Stimulated activated CD8-positive, alpha-beta memory T cell treated with anti-CD3 and anti-CD28 coated beads, Interleukin-12 subunit alpha, Interleukin-12 subunit beta, amount 100 ng/mL, for 24 hours (primary cell): ENCODE data around the gene COMMD2.

Experiments used
- DNase-seq: peaks from one replicate; pipeline ENCODE4 v3.0.0-alpha.2; 2020; ENCODE audit errors: extremely low read depth

The COMMD2 gene

GRCh38 chr3:149763565-149764195 lies 11.4 kb upstream of the COMMD2 start:
- no peak for DNase-seq

- DNase-seq, result no peak
Measured at GRCh38 chr3:149753717-149754116, 1.4 kb upstream of the COMMD2 start.

- no peak for DNase-seq
Measured at GRCh38 chr3:149752788-149753136, 473 bp upstream of the COMMD2 start.

DNA sequence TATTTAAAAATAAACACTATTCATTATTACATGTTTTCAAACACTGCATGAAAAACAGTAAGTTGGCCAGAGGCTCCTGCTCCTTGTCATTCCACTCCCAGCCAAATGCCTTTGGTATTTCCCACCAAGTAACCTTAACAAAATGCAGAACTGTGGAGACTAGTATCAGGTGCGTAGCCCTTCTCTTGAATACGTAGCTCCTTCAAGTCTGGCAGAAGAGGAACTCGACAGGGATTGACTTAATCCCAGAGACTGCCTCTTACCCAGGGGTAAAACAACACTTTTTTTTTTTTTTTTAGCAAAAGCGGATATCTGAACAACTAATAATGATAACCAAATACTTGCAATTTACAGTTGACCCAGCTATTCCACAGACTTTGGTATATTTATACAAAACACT lies 738 bp downstream of the COMMD2 start:
- DNase-seq, result no peak

DNA sequence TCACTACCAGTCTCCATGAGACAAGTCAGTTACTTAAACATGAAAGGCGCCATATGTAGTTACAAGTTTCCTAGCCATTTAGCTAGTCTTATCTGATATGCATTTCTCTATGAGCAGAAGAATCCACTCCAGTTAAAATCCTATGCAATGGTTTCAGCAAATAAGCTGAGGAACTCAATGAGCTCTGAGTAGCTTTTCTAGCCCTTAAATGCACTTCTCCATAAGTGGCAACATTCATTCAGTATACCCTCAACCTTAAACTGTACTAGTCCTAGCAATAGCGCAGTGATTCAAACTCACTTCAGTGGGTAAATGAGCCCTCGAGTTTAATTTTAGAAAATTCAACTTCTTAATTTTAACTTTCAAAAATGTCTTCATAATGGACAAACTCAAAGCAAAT lies 7.7 kb downstream of the COMMD2 start:
- no peak for DNase-seq

DNA sequence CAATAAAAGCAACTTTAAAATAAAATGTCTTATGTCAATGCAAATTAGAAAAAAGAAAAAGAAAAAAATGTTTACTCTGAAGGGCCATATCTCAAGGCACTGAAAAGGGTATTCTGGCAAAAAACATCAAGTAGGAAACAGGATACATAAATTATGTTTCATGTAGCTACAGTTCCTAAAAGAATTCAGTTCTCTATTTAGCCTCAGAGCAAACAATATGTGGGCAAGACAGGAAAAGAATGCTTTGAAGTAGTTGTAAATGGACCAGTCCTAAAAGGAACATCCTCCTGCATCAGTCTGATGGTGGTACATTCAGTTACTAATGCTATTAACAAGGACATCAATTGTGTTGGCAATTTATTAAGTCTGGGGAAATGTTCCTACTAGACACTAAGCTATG lies 8.1 kb downstream of the COMMD2 start:
- no peak for DNase-seq

DNA sequence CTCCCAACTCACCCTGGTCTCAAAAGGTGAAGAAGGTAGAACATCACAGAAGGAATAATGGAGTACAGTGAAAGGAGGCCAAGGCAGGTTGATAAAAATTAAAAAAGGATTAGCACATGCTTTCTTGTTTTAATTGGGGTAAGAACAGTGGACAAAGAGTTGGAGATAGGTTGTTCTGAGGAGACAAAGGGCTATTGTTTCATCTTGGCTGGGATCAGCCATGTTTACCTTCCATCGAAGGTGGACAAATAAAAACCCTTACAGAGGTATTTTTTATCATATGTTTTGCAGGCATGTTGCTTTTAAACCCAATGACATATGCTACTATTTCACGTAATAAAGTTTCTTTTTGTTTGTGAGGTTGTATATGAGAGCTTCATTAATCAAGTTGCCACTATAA lies 12.9 kb downstream of the COMMD2 start:
- DNase-seq, result no peak

- DNase-seq, result no peak
Measured at GRCh38 chr3:149738876-149739275, 13.4 kb downstream of the COMMD2 start.

DNA sequence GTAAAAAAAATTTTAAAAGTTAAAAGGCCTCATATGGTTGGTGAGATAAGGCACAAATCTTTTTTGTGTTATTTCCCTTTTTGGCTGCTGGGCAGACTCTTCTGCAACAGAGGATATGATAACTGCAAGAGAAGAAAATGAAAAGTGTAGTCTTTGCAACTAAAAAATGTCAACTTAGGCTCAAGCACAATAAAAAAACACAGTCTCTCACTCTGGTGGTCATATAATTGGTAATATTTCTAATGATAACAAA lies 15.4 kb downstream of the COMMD2 start:
- DNase-seq, result no peak

DNA sequence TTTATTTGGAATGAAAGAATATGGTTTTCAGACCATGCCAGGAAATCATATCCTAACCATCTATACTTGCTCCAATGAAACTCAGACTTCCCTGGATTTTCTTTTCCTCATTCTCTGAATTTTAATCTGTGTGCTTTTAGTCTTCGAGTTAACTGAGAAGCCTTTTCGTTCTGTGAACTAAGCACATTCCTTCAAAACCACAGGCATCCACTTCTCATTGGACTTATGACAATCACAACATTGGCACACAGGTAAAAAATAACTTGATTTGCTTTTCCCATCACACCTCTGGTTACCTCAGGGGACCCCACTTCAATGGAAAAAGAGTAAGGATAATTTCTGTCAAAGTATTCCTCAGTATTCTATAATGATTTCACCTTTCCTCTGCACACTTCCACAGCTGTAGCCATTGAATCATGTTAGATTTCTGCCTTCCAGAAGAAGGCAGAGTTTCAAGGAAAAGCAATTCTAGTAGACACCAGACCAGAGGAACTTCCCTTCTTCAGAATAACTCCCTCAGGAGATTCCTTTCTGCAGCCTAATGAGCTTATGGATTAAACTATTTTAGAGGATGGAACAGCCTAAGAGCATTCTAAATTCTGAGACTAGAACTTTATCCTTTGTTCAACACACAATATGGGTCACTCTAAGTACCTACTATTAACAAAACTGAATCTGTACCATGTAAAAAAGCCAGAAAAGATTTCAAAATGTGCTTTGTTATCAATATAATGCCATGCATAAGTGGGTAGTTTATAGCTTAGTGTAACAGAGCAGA lies 15.9 kb downstream of the COMMD2 start:
- no peak for DNase-seq

DNA sequence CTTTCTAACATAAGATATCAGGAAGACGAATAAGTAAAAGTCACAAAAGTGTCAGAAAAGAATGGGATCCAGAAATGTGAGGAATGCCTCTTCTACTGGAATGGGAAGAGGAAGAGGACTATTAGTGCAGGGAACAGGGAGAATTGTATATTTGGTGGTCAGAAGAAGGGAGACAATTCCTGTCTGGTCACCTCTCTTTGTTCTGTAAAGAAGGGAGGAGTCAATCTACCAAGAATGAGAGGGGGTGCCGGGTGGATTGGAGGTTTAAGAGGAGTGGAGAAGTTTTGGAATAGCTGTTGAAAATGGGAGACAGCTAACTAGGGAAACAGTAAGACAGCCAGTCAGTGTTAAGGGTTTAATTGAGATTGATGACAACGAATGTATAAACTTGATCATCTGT lies 20.1 kb downstream of the COMMD2 start:
- no peak for DNase-seq

- DNase-seq, result no peak
Measured at GRCh38 chr3:149727656-149728055, 24.6 kb downstream of the COMMD2 start.

- no peak for DNase-seq
Measured at GRCh38 chr3:149726716-149727407, 25.4 kb downstream of the COMMD2 start.

DNA sequence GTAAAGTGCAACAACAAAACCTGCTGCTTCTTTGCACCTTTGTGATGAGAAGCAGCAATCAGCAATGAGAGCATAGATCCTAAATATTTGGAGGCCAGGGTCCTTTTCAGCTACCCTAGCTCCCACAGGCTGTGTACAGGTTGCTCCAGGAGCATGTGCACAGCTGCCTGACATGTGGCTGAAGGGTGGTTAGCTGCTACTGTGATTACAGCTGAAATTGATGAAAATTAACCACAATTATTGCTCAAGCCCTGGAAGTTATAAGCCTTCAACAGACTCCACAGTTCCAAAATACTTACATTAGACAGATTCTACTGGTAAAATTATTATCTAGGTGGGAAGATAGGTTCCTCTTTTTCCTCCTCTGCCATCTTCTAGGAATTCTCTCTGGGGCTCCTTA lies 28.5 kb downstream of the COMMD2 start:
- DNase-seq, result no peak

DNA sequence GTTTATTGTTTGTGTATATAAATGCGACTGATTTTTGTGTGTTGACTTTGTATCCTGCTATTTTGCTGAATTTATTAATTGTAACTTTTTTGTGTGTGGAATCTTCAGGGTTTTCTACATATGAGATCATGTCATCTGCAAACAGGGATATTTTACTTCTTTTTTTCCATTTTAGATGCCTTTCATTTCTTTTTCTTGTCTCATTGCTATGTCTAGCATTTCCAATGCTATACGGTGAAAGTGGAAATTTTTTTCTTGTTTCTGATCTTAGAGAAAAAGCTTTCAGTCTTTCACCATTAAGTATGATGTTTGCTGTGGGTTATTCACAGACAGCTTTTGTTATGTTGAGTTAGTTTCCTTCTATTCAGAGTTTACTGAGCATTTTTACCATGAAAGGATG lies 31.4 kb downstream of the COMMD2 start:
- no peak for DNase-seq

DNA sequence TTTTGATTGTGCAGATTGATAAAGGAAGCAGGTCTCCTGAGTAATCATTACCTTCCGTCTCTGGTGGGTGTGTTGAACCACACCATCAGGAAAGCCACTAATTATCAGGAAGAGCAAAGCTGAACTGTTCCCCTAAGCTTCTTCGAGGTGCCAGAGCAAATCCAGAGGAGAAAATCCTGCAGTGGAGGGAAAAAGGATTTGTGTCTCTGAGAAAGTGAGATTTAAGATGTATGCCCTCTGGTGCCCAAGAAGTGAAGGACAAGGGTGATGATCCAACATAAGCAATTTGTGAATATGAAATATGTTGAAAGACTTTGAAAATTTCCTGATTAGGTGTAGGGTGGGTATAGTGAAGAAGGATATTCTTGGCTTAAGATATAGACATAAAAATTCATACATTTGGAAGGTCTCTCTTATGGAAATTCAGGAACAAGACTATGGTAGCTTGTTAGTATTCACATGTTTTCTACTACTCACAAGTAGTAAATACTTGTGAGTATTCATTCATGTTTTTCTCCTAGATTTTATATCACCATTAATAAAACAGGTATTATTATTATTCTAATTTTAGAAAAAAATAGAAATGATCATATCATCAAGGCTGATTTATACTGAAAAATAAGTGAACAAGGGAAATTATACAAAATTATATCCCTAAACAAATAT lies 34.8 kb downstream of the COMMD2 start:
- DNase-seq, result no peak

DNA sequence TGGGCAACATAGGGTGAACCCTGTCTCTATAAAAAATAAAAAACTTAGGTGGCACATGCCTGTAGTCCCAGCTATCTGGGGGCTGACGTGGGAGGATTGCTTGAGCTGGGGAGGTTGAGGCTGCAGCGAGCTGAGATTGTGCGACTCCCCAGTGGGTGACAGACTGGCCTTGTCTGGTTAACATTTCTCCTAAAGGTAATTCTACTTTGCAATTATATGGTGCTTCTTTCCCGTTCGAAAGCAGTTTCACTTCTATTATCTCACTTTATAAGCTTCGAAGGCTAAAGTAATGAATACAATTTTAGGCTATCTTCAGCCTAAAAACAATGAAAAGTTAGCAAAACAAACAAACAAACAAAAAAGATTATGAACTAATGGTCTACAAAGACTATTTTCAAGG lies 35.3 kb downstream of the COMMD2 start:
- no peak for DNase-seq

- no peak for DNase-seq
Measured at GRCh38 chr3:149715247-149715646, 37.0 kb downstream of the COMMD2 start.

GRCh38 chr3:149713730-149714654 lies 38.3 kb downstream of the COMMD2 start:
- DNase-seq, result no peak

DNA sequence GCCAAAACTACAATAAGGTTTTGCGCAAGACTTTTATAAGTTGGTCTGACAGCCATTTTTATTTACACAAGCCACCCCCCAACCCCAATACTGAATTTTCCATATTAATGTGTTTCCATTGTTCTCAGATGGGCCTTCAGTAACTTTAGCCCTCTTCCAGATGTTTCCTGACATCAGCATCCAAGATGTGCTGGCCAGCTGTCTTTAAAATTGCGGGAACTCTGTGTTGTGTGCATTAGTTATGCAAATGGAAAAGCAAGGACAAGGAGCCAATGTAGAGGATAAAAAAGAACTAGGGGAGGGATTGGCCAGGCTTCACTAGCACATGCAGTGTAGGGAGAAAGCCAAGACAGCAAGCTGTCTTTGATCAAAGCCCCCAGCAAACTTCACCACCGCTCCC lies 45.4 kb downstream of the COMMD2 start:
- DNase-seq, result no peak

DNA sequence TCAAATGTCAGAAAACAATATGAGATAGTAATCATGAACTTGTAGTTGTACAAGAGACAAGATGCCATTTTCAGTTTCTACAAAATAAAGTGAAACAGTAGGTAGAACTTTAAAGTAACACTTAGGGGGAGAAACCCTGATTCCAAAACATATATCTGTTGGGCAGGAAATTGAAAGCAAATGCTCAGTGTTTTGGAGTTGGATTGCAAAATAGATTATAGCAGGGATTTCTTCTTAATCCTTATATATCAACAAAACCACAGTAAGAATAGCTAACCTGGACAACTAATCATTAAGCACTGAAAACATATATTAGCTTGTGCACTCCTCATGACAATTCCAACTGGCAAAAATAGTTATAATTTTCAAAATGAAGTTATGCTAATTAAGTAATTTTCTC lies 46.9 kb downstream of the COMMD2 start:
- DNase-seq, result no peak

DNA sequence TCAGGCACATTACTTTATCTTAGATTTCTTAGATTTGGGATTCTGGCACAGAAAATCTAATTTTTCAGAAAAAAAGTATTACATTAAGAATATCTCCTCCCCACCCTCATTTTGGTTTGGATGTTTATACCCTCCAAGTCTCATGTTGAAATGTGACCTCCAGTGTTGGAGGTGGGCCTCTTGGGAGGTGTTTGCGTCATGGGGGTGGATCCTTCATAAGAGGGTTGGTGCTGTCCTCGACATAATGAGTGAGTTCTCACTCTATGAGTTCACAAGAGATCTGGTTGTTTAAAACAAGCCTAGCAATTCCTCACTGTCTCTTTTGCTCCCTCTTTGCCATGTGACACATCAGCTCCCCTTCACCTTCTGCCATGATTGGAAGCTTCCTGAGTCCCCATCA lies 48.8 kb downstream of the COMMD2 start:
- no peak for DNase-seq
